Panc1 (cell line): ENCODE data around the gene THRB. TPM values are rescaled to one million over a fixed set of nuclear protein-coding genes. Genes with fewer than 3 reads are reported as not detected.
"Not testable (repeated sequence)": the region's sequence is repeated elsewhere in the genome, so short reads cannot be mapped to it uniquely, and the experiment has no call there.

Experiments used
- ATAC-seq: fragments of 200-7000 bp; cut with Tn5 transposase; 2 replicates; pipeline ENCODE4 v1.9.1; 2020; ENCODE audit warnings: mild to moderate bottlenecking, moderate library complexity
- BruUV-seq: library from RNA; stranded (reverse); fragments of 400-500 nt; replicated peaks from 2 replicates; lab custom pipeline; 2021; lab: Mats Ljungman, UMichigan
- CTCF ChIA-PET: fragments of 300-600 bp; sonication (Branson Sonifier 250); formaldehyde crosslinking; loops from one replicate; lab custom pipeline; 2022; ENCODE audit warnings: antibody characterized with exemption; lab: Charles Lee
- POLR2A ChIA-PET: fragments of 300-600 bp; sonication (Branson Sonifier 250); formaldehyde crosslinking; loops from one replicate; lab custom pipeline; 2022; ENCODE audit warnings: antibody characterized with exemption; lab: Charles Lee
- DNase-seq: peaks from one replicate; pipeline ENCODE4 v3.0.0-alpha.2; 2010; ENCODE audit warnings: low read depth, low spot score
- H3K27ac ChIP-seq: 2 replicates; pipeline ENCODE4 v1.5.1; 2011; ENCODE audit warnings: mild to moderate bottlenecking, low read length, inconsistent platforms
- H3K27me3 ChIP-seq: fragments of 200-500 bp; sonication (Bioruptor generic); 2 replicates; pipeline ENCODE4 v1.6.0; 2014; ENCODE audit warnings: low read length, inconsistent platforms; ENCODE audit not compliant: control insufficient read depth, insufficient read depth
- H3K36me3 ChIP-seq: fragments of 200-500 bp; sonication (Bioruptor generic); 2 replicates; pipeline ENCODE4 v1.5.1; 2014; ENCODE audit warnings: inconsistent platforms, mild to moderate bottlenecking, low read length, moderate library complexity; ENCODE audit not compliant: control insufficient read depth, insufficient read depth
- H3K4me1 ChIP-seq: 2 replicates; pipeline ENCODE4 v1.5.1; 2011; ENCODE audit warnings: inconsistent platforms, mild to moderate bottlenecking, low read length, moderate library complexity; ENCODE audit not compliant: control insufficient read depth, insufficient read depth
- H3K4me3 ChIP-seq, 2 experiments: 2 replicates each; pipeline ENCODE4 v1.5.1; 2011 to 2012; ENCODE audit warnings: low read depth in 2 of 2, low read length in 2 of 2, mild to moderate bottlenecking in 2 of 2, inconsistent platforms in 1 of 2, moderate library complexity in 1 of 2
- H3K9me3 ChIP-seq: fragments of 200-500 bp; sonication (Bioruptor generic); 2 replicates; pipeline ENCODE4 v1.5.1; 2014; ENCODE audit warnings: low read depth, mild to moderate bottlenecking, inconsistent platforms, low read length, moderate library complexity; ENCODE audit not compliant: control insufficient read depth, insufficient read depth
- CTCF ChIP-seq: fragments of 450-650 bp; IDR thresholded peaks from 2 replicates; pipeline ENCODE4 v1.5.1; 2017; ENCODE audit warnings: mild to moderate bottlenecking
- POLR2AphosphoS5 ChIP-seq: IDR thresholded peaks from 2 replicates; pipeline ENCODE4 v1.6.1; 2012; ENCODE audit warnings: mild to moderate bottlenecking, low read depth, low read length, moderate library complexity
- REST ChIP-seq, 2 experiments: IDR thresholded peaks; 2 replicates each; pipeline ENCODE4 v1.6.1; 2011 to 2012; ENCODE audit warnings: low read depth in 2 of 2, control low read depth in 1 of 2, low read length in 1 of 2, mild to moderate bottlenecking in 1 of 2, moderate library complexity in 1 of 2; ENCODE audit not compliant: insufficient read depth in 1 of 2
- SIN3A ChIP-seq: IDR thresholded peaks from 2 replicates; pipeline ENCODE4 v1.6.1; 2012; ENCODE audit warnings: low read depth, mild to moderate bottlenecking, low read length, moderate library complexity, borderline replicate concordance; ENCODE audit not compliant: insufficient read depth
- TCF7L2 ChIP-seq: IDR thresholded peaks from 2 replicates; pipeline ENCODE4 v1.6.1; 2011; ENCODE audit warnings: mild to moderate bottlenecking, low read depth, low read length, inconsistent platforms
- in situ Hi-C: cut with HindIII; loops from 2 replicates; pipeline ENCODE4 v1.10.0; 2016; ENCODE audit warnings: low sequenced_read_pairs, low pct_unique_long_range_greater_than_20kb
- intact Hi-C: fragments of 100-400 bp; cut with micrococcal nuclease; formaldehyde crosslinking; loops from one replicate; pipeline ENCODE4 v1.10.0; 2022; ENCODE audit not compliant: unreplicated experiment
- total RNA-seq: library from RNA; stranded (reverse); gene quantifications from one replicate; pipeline ENCODE4 v1.2.1, GENCODE V29; 2021; ENCODE audit not compliant: unreplicated experiment

Gene THRB
- total RNA-seq, 1 experiment from 2014 or later: 3.9 TPM

GRCh38 chr3:24400015-24400414, 94.6 kb downstream of the THRB start:
- in situ Hi-C loops: no loop called here

GRCh38 chr3:24399614-24400013, 95.0 kb downstream of the THRB start:
- H3K27ac ChIP-seq: no peak overlapping the region; the same call in 1 of the 2 replicates
- intact Hi-C loops: no loop called here
- BruUV-seq: no TSS peak
- TF ChIP-seq TCF7L2: no peak
- no peak for TF ChIP-seq POLR2AphosphoS5
- TF ChIP-seq REST (IDR thresholded peaks at IDR 0.05; ENCODE audit: insufficient read depth in 1 of 2, low read depth in 2 of 2, low read length in 1 of 2): no peak
- no peaks in the 10 kb centered on the region for H3K9me3 ChIP-seq
- no peaks in the 10 kb centered on the region for H3K36me3 ChIP-seq
- no peak for ATAC-seq
- H3K4me3 ChIP-seq: no peak overlapping the region
- no peak for DNase-seq
- in situ Hi-C loops: no loop called here
- ChIA-PET CTCF (no interaction called here), POLR2A (no interaction called here)
- H3K4me1 ChIP-seq: no peaks in the 10 kb centered on the region
- H3K27me3 ChIP-seq: no peaks in the 10 kb centered on the region

More at GRCh38 chr3:24400015-24400414, 94.6 kb downstream of the THRB start:
- Histone ChIP-seq H3K4me3 (no peak overlapping the region), H3K27ac (no peak overlapping the region; the same call in 1 of the 2 replicates), H3K9me3 (no peaks in the 10 kb centered on the region), H3K4me1 (no peaks in the 10 kb centered on the region; the same call in 1 of the 2 replicates), H3K27me3 (no peaks in the 10 kb centered on the region), H3K36me3 (no peaks in the 10 kb centered on the region)
- no TSS peak for BruUV-seq
- DNase-seq (no peak), ATAC-seq (no peak)
- ChIA-PET CTCF (no interaction called here), POLR2A (no interaction called here)
- TF ChIP-seq CTCF (no peak), REST (IDR thresholded peaks at IDR 0.05; ENCODE audit: insufficient read depth in 1 of 2, low read depth in 2 of 2, low read length in 1 of 2) (no peak), POLR2AphosphoS5 (no peak), SIN3A (no peak)
- intact Hi-C loops: no loop called here

- CTCF ChIA-PET: not testable (repeated sequence)
These were observed 95.9 kb downstream of the THRB start for GRCh38 chr3:24398712-24399111.

More at GRCh38 chr3:24398712-24399111, 95.9 kb downstream of the THRB start:
- H3K27ac ChIP-seq, H3K4me1 ChIP-seq, H3K4me3 ChIP-seq, DNase-seq, in situ Hi-C loops, ATAC-seq, H3K36me3 ChIP-seq, BruUV-seq, H3K9me3 ChIP-seq, POLR2A ChIA-PET, intact Hi-C loops, H3K27me3 ChIP-seq: not testable (repeated sequence)
